ENCODE data around the gene HABP4.
A peak's percentile ranks its signal among the peaks of the same experiment; 100 is the strongest.

HABP4 gene

GRCh38 chr9:96436063-96436455 lies 13.9 kb upstream of the HABP4 start:
- DNase-seq (ENCODE audit: low read depth in 2 of 2): no peak

DNA sequence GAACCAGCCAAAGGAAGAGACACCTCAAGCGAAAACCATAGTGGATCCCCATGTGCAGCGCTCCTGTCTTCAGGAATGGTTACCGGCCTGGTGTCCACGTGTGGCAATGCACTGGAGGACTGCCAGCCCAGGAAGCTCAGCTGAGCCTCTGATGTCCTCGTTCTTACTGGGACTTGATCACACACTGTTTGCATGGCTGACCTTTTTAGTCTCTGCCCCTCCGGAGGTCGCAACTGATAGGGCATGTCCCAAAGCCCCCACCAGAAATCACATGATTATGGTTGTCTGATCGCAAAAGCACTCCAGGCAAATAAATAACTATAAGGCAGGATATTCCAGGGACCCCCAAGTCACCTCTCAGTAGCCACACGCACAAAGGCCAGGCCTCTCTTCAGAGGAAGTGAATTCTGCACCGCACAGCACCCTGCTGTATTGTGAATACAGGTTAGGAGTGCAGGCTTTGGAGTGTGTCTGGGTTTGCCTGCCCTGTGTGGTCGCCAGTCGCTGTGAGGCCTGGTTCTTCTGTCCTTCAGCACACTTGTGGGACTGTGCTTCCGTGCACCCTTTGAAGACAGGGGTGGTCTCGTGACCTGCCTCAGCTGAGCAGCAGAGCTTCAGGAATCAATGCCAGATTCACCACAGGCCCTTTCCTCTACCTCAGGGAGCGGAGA lies 13.4 kb upstream of the HABP4 start:
- no peak for DNase-seq (ENCODE audit: low read depth in 2 of 2)

DNA sequence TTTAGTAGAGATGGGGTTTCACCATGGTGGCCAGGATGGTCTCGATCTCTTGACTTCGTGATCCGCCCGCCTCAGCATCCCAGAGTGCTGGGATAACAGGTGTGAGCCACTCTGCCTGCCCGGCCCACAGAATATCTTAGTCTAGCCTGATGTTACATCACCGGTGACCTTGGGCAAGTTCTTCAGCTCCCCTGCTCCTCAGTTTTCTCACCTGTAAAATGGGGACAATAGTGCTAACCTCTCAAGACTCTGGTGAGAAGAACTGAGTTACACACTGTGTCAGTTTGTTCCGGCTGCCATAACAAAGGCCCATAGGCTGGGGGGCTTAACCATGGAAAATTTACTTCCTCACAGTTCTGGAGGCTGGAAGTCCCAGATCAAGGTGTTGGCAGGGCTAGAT lies 12.5 kb upstream of the HABP4 start:
- DNase-seq (ENCODE audit: low read depth in 2 of 2): no peak

GRCh38 chr9:96440671-96441199 lies 9.2 kb upstream of the HABP4 start:
- DNase-seq (ENCODE audit: low read depth in 2 of 2): no peak

DNA sequence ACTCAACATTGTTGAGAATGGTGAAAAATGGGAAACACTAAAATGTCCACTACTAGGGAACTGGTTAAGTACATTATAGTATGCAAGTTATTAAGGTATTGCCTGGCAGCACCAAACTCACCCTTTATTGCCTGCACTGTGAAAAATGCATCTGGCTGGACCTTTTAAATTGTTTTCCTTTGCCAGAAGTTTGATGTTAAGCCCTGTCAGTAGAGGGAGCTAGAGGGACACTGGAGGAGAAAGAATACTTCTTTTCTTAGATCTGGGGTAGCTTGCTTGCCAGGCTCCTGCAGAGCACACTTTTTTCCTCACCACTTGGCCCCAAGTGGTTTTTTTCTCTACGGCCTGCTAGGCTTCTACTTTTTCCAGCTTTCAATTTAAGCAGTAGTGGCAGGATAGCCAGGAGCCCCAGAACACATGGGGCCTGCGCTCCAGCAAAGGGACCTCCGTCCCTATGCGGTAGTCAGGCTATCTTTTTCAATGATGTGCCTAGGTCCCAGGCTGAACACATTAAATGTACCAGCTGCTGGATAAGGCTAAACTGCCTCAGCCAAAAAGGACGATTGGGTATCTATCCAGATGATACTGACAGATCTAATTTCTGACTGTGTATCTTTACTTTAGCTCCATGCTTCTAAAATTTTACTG lies 8.0 kb upstream of the HABP4 start:
- no peak for DNase-seq (ENCODE audit: low read depth in 2 of 2)

GRCh38 chr9:96442491-96442890 lies 7.5 kb upstream of the HABP4 start:
- DNase-seq (ENCODE audit: low read depth in 2 of 2): no peak

GRCh38 chr9:96447406-96447805 lies 2.6 kb upstream of the HABP4 start:
- DNase-seq (ENCODE audit: low read depth in 2 of 2): no peak

DNA sequence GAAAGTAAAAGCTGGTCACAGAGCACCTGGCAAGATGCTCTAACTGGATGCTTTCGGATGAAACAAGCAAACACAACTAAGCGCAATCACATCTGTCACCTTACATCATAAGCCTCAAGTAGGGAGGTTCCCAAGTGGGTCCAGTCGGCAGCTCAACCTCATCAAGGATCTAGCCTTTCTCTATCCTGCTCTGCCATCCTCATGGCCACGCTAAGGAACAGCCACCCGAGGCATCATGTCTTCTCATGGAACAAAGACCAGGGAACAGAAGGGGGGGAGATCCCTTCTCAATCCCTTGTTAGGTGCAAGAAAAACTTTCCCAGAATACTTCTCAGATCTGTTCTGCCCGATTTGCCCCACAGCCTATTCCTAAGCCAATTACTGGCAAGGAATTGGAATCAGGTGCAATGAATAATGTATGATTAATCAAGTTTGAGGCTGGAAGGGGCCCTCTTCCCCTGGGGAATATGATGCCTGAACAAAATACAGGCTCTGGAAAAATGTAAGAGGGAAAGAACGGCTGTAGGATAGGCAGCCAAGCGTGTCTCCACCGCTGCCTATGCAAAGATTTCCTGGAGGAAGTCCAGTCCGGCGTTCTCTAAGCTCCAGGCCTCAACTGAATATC lies 1.3 kb upstream of the HABP4 start:
- DNase-seq (ENCODE audit: low read depth in 2 of 2): no peak

DNA sequence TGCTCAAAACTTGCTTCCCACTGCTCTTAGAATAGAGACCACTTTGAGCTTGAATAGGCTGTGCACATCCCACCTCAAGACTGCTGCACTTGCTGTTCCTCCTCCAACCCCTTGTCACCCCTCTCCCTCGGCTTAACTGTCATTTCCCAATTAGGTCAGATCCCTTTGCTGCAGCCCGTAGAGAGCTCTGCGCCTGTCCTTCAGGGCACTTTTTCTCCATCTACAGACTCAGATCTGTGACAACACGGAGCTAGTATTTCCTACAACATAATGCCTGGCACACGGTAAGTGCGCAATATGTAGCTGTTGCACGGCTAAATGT lies 485 bp upstream of the HABP4 start:
- DNase-seq (ENCODE audit: low read depth in 2 of 2): peak in 1 of 2 donors; percentile 4

DNA sequence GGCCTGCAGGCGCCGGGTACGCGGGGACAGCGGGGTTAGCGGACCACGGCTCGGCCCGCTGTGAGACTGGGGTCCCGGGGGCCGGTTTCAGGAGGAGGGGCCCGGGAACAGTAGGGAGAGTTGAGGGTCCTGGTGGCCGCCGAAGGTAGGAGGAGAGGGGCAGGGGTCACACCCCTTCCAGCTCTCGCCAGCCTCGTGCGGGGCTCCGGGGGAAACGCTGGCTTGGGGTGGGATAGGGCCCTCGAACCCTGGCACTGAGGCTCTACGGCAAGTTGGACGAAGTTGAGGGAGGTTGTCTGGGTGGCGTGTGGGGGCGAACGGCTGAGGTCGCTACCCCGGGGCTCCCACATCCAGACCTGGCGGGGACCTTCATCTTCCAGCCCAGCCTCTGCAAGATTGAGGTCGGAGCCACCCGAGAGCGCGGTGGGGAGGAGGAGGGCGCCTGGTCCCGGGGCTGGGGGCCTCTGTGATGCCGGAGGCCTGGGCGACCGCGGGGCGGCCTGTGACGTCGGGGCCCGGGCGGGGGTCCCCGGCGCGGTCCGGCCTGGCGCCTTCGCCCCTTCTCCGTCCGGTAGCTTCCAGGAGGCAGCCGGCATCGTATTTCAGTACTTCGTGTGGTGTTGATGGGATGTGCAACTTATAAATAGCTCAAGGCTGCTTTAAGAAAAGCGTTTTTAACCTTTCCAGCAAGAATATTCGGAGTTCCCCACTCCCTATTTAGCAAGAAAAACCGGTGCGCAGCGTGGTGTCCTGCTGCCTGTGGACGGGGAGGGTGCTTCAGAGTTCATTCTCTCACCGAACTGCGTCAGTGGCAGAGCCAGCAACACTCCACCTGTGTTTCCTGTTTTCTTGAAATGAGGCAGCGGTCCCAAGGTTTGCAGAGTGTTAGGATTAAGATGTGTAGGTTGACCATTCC lies 902 bp downstream of the HABP4 start:
- peak in 1 of 2 donors; percentile 5 for DNase-seq (ENCODE audit: low read depth in 2 of 2)

DNA sequence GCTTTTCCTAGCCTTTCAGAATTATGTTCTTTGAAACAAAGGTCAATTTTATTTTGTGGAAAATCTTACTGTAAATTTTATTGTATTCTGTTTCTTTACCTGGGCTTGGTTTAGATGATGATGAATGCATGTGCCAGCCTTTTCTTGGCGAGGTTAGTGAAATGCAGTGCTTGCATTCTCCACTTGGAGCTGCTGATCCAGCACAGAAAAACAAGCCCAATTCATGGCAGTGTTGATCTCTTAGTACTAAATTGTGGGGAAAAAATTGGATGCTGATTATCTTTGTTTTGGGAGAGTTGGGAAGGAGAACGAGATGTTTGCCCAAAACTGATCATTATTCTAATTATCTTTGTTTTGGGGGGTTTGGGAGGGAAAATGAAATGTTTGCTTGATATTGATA lies 3.7 kb downstream of the HABP4 start:
- DNase-seq (ENCODE audit: low read depth in 2 of 2): no peak

DNA sequence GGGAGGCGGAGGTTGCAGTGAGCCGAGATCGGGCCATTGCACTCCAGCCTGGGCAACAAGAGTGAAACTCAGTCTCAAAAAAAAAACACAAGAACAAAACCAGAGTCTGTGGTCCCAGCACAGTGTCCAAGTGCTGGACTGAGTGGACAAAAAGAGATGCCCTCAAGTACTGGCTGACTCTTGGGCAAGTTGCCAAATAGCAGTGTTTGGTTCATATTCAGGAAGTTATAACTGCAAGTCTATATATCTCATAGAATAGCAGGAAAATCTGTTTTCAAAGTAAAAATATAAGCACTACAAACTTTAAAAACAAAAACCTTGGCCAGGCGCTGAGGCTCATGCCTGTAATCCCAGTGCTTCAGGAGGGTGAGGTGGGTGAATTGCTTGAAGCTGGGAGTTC lies 7.3 kb downstream of the HABP4 start:
- no peak for DNase-seq (ENCODE audit: low read depth in 2 of 2)

DNA sequence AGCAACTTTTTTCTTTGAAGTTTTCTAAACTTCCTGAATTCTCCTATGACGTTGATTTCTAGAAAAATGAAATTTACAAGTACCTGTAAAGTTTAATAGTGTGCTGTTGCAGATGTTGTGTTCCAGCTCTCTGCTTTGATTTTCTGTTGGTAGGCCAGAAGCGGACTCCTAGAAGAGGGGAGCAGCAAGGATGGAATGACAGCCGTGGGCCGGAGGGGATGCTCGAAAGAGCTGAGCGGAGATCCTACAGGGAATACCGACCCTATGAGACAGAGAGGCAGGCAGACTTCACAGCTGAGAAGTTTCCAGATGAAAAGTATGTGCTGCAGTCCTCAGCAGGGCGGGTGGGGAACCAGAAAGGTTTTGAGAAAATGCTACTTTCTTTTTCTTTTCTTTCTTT lies 8.3 kb downstream of the HABP4 start:
- no peak for DNase-seq (ENCODE audit: low read depth in 2 of 2)

- DNase-seq (ENCODE audit: low read depth in 2 of 2): no peak
These were observed 9.5 kb downstream of the HABP4 start for GRCh38 chr9:96459268-96460007.

DNA sequence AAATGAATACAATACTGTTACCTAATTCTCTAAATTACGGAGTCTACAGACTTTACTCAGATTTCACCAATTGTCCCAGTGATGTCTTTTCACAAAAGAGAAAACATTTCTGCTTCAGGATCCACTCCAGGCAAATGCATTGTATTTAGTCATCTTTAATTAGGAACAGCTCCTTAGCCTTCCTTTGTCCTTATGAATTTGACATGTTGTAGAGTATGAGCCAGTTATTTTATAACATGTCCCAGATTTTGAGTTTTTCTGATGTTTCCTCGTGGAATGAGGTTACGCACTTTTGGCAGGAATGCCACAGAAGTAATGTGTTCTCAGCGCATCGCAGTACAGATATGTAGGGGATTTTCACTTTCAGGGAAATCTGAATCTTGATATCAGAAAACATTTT lies 10.5 kb downstream of the HABP4 start:
- DNase-seq (ENCODE audit: low read depth in 2 of 2): no peak

- no peak for DNase-seq (ENCODE audit: low read depth in 2 of 2)
These were observed 10.9 kb downstream of the HABP4 start for GRCh38 chr9:96460882-96461281.

GRCh38 chr9:96461336-96461735 lies 11.4 kb downstream of the HABP4 start:
- no peak for DNase-seq (ENCODE audit: low read depth in 2 of 2)

DNA sequence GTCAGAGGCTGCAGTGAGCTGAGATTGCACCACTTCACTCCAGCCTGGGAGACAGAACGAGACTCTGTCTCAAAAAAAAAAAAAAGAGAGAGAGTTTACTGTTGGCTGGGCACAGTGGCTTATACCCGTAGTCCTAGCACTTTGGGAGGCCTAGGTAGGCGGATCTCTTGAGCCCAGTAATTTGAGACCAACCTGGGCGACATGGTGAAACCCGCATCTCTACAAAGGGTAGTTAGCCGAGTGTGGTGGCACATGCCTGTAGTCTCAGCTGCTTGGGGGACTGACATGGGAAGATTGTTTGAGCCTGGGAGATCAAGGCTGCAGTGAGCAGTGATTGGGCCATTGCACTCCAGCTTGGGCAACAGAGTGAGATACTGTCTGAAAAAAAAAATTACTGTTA lies 12.6 kb downstream of the HABP4 start:
- DNase-seq (ENCODE audit: low read depth in 2 of 2): no peak

DNA sequence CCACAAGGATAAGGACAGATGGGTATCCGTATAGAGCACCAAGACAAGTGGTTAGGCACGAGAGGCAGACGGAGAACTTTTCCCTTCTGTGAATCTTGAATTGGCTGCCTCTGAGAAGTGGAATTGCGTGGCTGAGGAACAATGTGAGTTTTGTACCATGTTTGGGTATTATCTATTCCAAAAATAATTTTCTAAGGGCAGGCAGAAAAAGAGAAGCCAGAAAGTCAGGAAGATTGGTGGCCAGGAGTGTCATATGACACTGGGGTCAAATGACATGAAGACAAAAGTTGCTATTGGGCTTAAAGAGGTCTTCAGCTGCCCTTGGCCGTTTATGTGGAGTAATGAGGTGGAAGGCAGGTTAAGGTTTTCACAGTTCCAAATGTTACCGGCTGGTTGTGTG lies 14.5 kb downstream of the HABP4 start:
- DNase-seq (ENCODE audit: low read depth in 2 of 2): no peak

DNA sequence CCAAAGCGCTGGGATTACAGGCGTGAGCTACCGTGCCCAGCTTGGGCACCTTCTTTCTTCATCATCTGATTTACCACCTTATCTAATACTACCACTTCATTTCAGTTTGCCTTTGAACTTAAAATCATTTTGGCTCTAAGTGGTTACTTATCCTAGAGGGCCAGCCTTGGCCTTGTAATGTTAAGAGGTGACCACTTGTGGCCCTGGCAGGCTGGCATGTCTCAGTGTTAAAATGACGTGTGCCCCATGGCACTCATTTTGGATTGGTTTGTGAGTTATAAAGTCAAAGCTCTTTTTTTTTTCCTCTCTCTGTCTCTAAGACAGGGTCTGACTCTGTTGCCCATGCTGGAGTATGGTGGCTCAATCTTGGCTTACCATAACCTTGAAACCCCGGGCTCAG lies 17.8 kb downstream of the HABP4 start:
- DNase-seq (ENCODE audit: low read depth in 2 of 2): no peak

DNA sequence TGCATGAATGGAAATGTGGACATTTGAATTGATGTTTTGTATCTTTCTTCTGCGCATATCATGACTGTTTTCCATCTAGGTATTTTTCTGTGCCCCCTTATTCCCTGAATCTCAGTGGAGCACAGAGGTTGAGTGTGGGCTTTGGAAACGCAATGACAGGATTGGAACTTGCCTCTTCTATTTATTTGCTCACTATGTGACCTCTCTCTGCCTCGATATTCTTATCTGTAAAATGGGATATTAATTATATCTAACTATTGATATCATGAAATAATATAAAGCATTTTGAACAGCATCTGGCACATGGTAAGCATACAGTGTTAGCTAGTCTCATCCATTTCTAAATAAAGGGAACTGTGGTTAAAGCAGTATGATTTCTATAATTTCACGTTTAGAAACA lies 26.0 kb downstream of the HABP4 start:
- no peak for DNase-seq (ENCODE audit: low read depth in 2 of 2)

DNA sequence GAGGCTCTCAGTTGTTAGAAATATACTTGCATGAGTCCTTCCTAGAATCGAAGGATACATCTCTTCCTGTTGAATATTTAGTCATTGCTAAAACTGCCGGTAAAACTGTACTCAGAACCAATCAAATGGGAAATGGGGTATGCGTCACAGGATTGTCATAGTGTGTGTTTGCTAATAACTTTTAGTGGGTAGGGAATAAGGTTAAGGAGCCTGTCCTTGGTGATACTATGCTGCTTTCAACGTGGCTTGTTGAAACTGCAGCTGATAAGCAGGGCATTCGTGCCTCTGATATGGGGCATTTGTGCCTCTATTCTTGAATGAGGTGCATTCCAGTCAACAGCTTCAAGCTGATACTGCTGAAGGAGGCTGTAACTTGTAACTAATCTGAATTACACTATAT lies 26.6 kb downstream of the HABP4 start:
- DNase-seq (ENCODE audit: low read depth in 2 of 2): no peak

Data from activated CD4-positive, alpha-beta T cell treated with anti-CD3 and anti-CD28 coated beads for 24 hours (primary cell).